ENCODE results near the gene DUSP6. TPM values are rescaled to one million over a fixed set of nuclear protein-coding genes. Genes with fewer than 3 reads are reported as not detected.
A peak's percentile ranks its signal among the peaks of the same experiment; 100 is the strongest.

Gene DUSP6
- total RNA-seq, 4 donors from 2014 or later: 33.1 to 71.0 (median 46.7) TPM

DNA sequence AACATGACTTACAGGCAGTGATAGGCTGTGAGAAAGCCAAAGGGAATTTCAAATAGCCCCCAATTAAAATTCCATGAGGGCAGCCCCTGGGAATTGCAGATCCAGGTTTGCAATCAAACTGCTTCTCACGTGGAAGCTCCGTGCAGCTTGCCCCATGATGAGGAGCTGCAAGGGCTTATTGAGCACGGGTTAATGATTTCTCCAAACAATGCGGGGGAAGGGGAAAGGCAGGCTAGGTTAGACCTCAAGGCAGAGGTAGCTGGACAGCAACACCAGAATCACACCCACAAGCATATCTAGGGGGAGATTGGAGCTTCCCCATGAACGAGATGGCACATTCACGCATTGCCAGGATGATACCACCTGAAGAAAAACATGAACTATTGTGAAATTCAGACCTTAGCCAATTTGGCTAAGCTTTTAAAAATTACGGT lies 5.0 kb upstream of the DUSP6 start:
- Histone ChIP-seq H3K9me3 (no peaks in the 10 kb centered on the region), H3K4me1 (peaks cover 0 to 29% (median 3%) of the 10 kb centered on the region in 4 donors), H3K4me3 (no peak overlapping the region), H3K36me3 (no peaks in the 10 kb centered on the region), H3K27me3 (no peaks in the 10 kb centered on the region), H3K27ac (peak overlapping the region in 1 of 4 donors; percentile 31)
- peak in 1 of 3 donors; percentile 70 for DNase-seq
- no peak for TF ChIP-seq POLR2A (IDR thresholded peaks at IDR 0.05)
- TF ChIP-seq, protein P1, sequence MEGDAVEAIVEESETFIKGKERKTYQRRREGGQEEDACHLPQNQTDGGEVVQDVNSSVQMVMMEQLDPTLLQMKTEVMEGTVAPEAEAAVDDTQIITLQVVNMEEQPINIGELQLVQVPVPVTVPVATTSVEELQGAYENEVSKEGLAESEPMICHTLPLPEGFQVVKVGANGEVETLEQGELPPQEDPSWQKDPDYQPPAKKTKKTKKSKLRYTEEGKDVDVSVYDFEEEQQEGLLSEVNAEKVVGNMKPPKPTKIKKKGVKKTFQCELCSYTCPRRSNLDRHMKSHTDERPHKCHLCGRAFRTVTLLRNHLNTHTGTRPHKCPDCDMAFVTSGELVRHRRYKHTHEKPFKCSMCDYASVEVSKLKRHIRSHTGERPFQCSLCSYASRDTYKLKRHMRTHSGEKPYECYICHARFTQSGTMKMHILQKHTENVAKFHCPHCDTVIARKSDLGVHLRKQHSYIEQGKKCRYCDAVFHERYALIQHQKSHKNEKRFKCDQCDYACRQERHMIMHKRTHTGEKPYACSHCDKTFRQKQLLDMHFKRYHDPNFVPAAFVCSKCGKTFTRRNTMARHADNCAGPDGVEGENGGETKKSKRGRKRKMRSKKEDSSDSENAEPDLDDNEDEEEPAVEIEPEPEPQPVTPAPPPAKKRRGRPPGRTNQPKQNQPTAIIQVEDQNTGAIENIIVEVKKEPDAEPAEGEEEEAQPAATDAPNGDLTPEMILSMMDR (IDR thresholded peaks at IDR 0.05): no peak

DNA sequence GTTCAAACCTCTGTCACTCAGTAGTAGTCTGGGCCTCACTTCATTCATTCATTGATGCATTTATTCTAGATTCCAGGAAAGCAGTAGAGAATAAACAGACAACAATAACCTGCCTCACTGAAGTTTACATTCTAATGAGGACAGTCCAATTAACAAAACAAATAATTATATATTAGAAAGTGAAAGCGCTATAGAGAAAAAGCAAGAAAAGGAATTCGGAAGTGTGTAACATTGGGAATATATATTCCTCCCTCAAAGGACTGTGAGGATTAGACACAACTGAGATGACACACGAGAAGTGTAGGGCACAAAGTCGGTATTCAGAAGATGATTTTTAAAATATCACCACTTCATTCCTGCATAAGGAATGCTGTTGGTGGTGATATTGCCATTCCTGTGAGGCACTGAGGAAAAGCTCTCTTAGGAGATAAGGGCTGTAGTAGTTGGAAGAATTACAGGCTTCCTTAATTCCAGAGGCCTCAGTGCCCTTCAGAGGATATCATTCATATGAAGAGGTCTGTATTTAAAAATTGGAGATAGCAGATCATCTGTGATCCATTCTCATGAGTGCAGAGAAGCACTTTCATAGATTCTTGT lies 3.9 kb upstream of the DUSP6 start:
- Histone ChIP-seq H3K4me1 (peaks cover 0 to 29% (median 3%) of the 10 kb centered on the region in 4 donors), H3K36me3 (no peaks in the 10 kb centered on the region), H3K27ac (peak overlapping the region in 2 of 4 donors; percentile 99), H3K9me3 (no peaks in the 10 kb centered on the region), H3K27me3 (no peaks in the 10 kb centered on the region), H3K4me3 (no peak overlapping the region)
- no peak for DNase-seq
- TF ChIP-seq, protein P1 (IDR thresholded peaks at IDR 0.05): no peak
- TF ChIP-seq POLR2A (IDR thresholded peaks at IDR 0.05): no peak

DNA sequence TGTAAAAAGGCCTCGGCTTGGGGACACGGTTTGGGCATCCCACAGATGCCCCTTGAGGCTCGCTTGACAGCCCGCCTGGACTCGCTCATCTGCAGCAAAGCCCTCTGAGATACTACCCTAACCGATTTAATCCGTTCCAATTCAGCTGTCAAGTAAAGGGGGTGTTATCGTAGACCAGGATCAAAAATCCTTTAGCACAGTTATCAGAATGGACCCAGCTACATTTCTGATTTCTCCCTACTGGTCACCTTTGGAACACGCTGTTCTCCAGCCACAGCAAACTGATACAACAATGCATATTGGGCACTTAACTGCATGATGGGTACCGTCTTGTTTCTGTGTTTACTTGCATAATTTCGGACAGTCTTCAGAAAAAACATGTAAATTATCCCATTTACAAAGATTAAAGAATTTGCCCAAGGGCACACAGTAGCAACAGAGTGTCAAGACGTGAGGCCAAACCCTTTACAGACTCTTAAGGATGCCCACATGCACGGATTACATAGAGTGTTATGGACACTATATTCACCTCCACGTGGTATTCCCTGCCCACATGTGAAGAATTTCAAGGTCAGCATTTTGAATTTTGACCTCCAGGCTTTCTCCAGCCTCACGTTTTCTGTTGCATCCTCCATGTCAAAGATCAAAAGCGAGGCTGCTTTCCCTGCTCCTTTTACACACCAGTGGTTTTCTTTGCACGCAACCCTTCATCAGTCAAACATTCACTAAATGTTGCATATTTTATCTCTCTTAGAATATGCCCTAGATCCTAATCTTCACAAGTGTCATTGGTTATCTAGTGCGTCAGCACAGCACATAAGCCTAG lies 3.2 kb upstream of the DUSP6 start:
- Histone ChIP-seq H3K27me3 (no peaks in the 10 kb centered on the region), H3K4me3 (peak overlapping the region in 3 of 4 donors; percentile 56 to 81 (median 73)), H3K36me3 (no peaks in the 10 kb centered on the region), H3K4me1 (peaks cover 0 to 29% (median 4%) of the 10 kb centered on the region in 4 donors), H3K9me3 (no peaks in the 10 kb centered on the region), H3K27ac (peak overlapping the region in 3 of 4 donors; percentile 93 to 99 (median 99))
- no peak for TF ChIP-seq POLR2A (IDR thresholded peaks at IDR 0.05)
- TF ChIP-seq, protein P1 (IDR thresholded peaks at IDR 0.05): peak in 2 of 6 experiments; percentile 37 to 41
- DNase-seq: no peak

DNA sequence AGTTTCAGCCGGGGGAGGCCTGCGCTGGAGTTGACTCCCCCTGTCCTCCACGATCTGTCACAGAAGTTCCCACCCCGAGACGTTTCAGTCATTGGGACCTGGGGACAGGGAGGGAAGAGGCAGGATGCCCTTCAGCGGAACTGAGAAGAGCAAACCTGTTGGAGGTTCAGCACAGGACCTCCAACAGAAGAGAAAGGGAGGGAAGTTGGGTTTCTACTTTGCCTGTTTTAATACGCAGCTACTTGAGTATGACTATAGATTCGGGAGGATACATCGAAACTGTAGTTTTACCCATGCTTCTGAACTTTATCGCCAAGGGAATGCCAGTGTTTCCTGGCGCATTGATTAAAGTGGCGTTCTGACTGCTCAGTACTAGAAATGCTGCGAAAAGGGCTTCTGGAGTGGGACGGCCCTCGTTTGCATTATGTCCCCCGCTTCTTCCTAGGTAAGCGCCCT lies 2.3 kb upstream of the DUSP6 start:
- Histone ChIP-seq H3K27me3 (no peaks in the 10 kb centered on the region), H3K4me1 (peaks cover 0 to 29% (median 5%) of the 10 kb centered on the region in 4 donors), H3K4me3 (peak overlapping the region; percentile 56 to 82 (median 77)), H3K9me3 (no peaks in the 10 kb centered on the region), H3K36me3 (no peaks in the 10 kb centered on the region), H3K27ac (peak overlapping the region; percentile 89 to 99 (median 96))
- no peak for TF ChIP-seq POLR2A (IDR thresholded peaks at IDR 0.05)
- TF ChIP-seq, protein P1 (IDR thresholded peaks at IDR 0.05): no peak
- no peak for DNase-seq

DNA sequence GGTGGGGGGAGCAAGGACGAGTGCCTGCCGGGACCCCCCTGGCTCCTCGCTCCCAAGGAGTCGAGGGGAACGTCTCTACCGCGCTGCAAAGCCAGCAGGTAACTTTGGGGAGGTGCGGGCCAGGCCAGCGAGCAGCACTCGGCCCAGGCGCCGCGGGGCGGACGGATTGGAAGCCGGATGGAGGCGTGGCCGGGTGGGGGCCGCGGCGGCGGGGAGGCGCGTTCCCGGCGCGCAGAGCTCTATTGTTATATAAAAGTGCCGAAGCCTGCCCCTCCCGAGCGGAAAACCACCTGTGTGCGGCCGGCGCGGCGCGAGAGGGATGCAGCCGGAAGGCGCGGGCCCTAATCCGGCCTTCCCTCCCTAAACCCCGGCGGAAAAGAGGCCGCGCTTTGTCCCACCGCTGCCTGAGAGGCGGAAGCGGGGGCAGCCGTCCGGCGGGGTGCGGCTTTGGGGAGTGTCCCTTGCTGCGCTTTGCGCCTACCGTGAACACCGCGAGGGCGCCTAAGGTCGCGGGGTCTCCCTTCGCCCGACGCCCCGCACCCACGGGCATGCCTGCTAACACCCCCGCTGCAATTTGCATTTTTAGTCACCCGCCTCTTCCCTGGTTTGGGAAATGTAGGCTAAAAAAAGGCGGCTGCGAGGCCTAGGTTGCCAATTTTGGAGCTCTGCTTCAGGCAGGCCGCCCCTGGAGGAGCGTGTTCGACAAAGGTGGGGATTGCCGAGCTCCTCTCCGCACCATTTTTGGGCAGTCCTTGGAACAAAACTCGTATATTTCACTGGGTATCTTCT lies 1.7 kb upstream of the DUSP6 start:
- H3K27ac ChIP-seq: peak overlapping the region; percentile 89 to 99 (median 96)
- DNase-seq: peak; percentile 61 to 92 (median 91)
- no peaks in the 10 kb centered on the region for H3K9me3 ChIP-seq
- H3K36me3 ChIP-seq: peaks cover 0 to 2% (median 0%) of the 10 kb centered on the region in 3 donors
- H3K4me3 ChIP-seq: peak overlapping the region; percentile 56 to 82 (median 77)
- H3K27me3 ChIP-seq: no peaks in the 10 kb centered on the region
- peak; percentile 56 to 75 for TF ChIP-seq POLR2A (IDR thresholded peaks at IDR 0.05)
- TF ChIP-seq, protein P1 (IDR thresholded peaks at IDR 0.05): no peak
- H3K4me1 ChIP-seq: peaks cover 0 to 33% (median 5%) of the 10 kb centered on the region in 4 donors

Data from Peyer's patch (tissue), 4 donors.